GM19324 (cell line): ENCODE measurements around the gene ARHGAP12.

ENCODE experiments used
- ATAC-seq: cut with Tn5 transposase; IDR thresholded peaks from one replicate; pipeline ENCODE4 v1.9.1; 2021; ENCODE audit warnings: mild to moderate bottlenecking, moderate library complexity; ENCODE audit not compliant: unreplicated experiment, low FRiP score

The ARHGAP12 gene

DNA sequence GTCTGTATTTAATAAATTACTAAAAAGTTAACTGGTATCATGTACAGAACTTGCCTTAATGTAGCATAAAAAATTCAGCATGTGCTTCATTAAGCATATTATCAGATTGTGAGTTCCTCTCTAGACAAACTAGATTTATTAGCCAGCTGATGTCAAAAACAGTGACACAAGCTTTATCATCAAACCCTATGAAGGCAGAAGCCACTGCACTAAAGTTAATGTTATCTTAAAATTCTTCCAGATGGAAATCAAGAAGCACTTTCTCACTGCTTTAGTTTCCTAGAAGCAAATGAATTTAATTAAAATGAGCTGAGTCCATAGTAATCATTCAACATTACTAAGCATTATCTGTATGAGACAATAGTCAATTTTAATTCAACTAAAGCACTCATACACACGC, 96.4 kb downstream of the ARHGAP12 start:
- ATAC-seq: no peak

- no peak for ATAC-seq
These were observed 97.7 kb downstream of the ARHGAP12 start for GRCh38 chr10:31830887-31831286.

DNA sequence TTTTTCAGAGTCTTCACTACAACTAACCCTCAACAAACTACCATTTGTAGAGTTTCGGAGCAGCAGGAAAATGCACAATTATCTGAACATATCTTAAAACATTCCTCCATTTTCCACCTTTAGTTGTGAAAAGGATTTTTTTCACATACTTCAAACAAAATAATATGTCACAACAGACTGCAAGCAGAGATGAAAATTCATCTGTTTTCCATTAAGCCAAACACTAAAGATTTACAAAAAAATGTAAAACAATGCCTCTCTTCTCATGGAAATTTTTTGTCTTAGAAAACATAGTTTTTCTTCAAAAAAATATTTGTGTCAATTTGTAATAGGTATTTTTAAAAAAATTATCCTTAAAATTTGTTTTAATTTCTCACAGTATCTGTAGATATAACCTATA, 98.9 kb downstream of the ARHGAP12 start:
- no peak for ATAC-seq

DNA sequence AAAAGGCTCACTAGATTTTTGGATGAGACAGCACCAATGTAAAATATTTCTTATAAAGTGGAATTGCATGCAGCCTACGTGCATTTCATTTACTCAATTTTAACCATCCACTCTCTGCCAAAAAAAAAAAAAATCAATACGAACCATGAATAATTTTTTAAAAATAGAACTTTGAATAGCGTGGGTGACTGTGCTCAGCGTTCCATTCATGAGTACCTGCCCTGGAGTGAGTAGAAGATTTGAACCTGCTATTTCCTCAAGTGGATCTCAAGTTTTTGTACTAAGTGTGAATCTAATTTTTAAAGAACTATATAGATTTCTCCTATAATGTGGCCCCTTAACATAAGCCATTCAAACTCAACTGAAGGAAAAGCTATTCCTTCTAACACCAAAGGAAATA, 105.3 kb downstream of the ARHGAP12 start:
- no peak for ATAC-seq

DNA sequence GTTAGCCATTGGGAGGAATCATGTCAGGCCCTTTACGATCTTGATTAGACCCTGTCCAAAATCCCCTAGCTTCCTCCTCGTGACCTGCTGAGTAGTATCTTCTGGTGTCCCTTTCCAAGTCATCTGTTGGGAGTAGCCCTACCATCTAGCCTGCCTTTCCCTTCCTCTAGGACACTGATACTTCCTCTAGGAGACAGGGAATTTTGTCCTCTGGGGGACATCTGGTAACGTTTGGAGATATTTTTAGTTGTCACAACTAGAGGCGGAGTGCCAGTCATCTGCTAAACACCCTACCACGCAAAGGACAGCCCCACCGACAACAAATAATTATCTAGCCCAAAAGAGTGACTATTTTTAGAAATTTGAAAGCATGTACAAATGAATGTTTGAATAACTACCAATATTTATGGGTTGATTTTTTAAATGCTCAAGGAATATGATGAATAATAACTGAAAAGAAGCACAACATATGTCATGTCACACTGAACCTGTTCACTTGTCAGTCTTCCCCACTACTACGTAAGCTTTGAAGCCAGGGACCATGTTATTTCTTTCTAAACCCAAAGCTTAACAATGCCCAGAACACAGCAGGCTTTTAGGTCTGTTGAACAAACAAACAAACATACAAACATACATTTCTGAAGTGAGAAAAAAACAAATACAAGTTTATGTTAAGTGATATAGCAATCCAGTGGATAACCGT, 105.9 kb downstream of the ARHGAP12 start:
- no peak for ATAC-seq

DNA sequence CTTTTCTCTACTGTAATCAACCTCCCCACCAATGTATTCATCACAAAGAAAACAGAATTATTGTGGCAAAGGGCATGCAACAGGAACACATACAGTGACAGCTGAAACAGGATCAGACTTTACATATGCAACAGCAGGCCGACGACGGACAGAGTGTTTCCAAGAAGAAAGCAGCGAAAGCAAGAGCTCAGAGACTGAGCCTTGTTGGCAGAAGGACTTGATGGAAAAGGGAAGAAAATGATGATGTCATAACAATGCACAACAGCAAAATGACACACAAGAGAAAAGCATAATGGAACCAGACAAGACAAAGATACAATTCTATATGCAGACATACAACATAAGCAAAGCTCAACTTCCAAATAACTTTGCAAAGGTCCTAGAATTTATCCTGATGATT, 106.5 kb downstream of the ARHGAP12 start:
- no peak for ATAC-seq

GRCh38 chr10:31820778-31821369, 107.8 kb downstream of the ARHGAP12 start:
- ATAC-seq: no peak

DNA sequence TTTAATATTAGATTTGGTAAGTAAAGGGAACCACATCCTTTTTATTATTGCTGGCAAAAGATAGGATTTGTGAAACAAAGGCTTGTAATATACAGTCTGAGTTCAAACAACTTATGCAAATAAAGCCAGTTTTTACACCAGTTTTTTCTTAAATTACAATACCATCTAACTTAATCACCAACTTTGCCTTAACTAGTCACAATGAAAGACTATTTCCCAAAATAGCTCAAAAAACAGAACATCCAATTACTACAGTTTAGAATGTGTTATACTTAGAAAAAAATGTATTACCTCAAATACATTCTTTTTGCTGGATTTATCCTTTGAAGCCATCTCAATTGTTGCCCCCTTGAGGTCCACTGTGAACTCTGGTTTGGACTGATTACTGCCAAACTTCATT, 108.5 kb downstream of the ARHGAP12 start:
- ATAC-seq: no peak

DNA sequence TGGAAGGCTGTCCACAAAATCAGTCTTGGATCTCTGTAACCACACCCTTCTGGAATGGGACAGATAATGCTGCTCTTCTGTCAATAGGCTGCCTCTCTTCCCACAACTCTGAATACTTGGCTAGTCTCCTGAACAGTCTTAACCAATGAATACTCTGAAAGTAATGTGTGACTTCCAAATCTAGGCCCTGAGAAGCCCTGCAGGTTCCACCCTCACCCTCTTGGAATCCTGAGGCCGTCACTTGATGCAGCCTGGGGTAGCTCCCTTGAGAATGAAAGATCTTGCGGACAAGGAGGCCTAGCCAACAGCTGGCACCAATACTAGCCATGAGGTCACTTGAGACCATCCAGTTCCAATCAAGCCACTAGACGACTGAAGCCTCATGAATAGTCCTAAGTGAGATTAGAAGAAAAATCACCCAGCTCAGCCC, 109.2 kb downstream of the ARHGAP12 start:
- ATAC-seq: no peak

DNA sequence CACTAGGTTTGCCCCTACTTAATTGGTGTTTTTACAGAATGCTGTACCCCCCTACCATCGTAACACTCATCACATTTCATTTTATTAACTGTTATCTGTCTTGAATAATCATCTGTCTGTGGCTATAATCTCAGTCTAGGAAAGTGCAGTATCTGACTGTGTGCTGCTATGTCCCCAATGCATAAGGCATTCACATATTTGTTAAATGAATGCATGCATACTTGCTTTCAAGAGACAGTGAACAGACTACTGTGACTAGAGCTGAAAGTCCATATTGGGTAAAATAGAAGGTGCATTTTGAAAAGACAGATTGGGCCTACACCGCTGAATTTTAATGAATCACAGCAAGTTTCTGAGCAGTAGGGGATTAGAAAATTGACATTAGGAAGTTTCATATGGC, 112.3 kb downstream of the ARHGAP12 start:
- no peak for ATAC-seq

DNA sequence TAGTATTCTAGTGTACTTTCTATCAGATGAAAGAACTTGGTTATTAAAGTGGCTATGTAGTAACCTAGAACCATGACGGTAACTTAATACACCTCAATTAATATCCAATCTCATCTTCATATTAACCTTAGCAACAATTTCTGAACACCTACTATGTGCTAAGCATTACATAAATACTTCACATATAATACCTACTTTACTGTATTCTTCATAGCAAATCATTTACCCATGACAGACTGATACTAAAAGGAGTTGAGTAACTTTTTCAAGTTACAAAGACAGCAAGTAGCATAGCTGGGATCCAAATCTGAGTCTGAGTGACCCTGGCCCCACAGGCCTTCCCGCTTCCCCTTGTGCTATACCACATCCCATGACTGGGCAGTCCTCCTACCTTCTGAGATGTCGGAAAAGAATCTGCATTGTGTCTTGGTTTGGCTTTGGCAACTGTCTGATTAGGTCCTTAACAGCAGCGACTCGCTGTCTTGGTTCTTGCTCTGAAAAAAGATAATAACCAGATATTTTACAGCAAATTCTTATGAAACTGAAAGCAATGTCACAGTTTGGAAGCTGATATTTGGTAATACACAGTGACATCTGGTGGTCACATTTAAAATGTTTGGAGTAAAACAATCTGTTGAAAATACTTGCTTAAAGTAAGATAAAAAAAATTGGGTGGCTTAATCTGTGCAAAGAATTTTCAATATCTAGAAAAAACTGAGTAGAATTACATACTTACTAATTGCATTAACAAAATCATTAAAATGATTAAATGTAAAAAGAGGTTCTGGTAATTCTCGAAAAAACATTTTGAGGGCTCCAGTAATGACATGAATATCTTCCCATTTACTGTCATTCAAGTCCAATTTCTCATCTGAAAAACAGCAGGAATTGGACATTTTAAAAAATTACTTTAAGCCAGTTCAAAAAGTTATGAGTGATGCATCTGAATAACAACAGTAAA, 120.1 kb downstream of the ARHGAP12 start:
- peak; percentile 63 for ATAC-seq

DNA sequence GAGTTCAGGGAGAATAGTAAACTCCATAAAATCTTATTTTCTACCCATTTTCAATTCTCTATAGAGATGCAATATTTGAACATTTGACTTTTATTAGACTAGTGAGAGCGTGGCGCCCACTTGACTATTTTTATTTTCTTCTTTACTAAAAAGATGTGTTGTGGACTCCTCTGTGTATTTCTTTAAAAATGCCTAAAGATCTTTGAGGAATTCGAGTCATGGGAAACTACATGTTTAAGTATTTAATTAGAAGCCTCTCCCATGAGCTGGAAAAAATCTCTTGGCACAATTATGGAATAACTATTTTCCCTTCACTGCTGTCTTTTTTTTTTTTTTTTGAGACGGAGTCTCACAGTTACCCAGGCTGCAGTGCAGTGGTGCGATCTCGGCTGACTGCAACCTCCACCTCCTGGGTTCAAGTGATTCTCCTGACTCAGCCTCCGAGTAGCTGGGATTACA, 124.2 kb downstream of the ARHGAP12 start:
- ATAC-seq: no peak

DNA sequence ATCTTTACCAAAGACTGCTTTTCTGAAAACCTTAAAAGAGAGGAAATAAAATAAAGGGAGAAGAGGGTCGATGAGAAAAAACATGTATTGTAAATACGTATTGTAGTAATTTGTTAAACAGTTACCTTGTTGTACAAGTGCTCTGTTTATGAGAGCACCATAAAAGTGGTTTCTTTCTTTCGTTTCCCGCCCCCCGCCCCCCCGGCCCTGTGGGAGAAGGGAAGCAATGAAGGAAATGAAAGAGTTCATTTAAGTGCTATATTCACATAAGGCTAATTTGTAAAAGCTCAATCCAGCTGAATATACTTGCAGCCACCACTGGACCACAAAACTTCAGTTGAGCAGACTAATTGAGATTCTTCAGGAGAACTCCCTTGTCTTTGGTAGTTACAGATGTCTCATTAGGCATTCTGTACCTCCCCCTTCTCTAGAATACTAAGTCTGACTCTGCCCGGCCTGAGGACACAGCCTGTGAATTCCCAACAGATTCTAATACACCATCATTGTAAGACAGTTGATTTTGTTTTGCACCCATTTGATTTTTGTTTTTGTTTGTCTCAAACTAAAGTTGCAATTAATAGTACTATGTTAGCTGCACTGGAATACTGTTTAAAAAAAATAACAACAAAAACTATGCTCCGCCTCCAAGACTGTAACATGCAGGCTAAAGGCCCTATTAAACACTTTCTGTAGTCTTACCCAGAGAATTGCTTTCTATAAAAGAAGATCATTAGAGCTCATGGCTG, 124.9 kb downstream of the ARHGAP12 start:
- ATAC-seq: no peak

- no peak for ATAC-seq
These were observed 129.4 kb downstream of the ARHGAP12 start for GRCh38 chr10:31799181-31799580.

DNA sequence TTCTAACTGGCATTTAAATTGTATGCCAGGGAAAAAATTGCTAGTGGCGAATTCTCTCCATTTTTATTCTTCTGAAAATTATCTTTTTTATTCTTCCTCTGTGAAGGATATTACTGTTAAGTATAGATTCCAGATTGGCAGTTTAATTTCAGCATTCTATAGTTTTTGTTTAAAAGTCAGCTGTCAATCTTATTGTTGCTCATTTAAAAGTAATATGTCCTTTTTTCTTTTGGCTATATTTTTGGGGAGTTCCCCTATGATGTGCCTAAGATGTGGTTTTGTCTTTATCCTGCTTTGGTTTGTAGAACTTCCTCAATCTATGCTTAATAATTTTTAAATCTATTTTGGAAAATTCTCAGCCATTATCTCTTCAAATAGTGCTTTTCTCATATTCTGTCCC, 135.9 kb downstream of the ARHGAP12 start:
- no peak for ATAC-seq

DNA sequence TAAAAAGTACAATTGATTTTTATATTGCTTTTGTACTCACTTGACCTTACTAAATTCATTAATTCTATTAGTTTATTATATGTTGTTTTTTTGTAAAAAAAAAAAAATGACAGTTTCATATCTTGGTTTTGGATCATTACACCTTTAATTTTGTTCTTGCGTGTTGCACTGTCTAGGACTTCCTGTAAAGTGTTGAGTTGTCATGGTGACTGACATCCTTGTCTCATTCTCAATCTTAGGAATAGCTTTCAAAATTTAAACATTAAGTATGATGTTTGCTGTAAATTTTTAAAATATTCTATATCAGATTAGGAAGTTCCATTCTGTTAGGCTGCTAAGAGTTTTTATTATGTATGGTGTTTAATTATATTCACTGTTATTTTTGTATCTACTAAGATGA, 139.1 kb downstream of the ARHGAP12 start:
- no peak for ATAC-seq

GRCh38 chr10:31782701-31783100, 145.9 kb downstream of the ARHGAP12 start:
- ATAC-seq: no peak

DNA sequence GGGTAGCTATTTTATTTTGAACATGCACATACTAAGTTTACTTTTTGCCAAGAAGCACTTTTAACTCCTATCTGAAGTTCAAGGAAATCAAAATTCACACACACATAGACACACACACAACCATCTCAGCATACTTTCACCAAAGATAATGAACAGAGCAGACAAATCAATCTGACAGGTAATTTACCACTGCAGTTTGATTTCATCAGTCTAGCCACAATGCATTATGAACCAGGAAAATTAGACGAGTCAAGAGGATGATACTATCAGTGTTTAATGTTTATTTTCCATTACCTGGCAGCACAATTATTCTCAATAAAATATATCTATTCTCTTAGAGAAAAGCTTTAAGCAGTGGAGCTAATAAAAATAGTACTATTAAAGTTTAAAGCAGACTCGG, 147.9 kb downstream of the ARHGAP12 start:
- no peak for ATAC-seq

- no peak for ATAC-seq
These were observed 150.0 kb downstream of the ARHGAP12 start for GRCh38 chr10:31778627-31779026.

- ATAC-seq: no peak
These were observed 152.5 kb downstream of the ARHGAP12 start for GRCh38 chr10:31776159-31776558.
